DND-41 (cell line): Measurements from ENCODE around the gene CWH43.
"Not testable (repeated sequence)": the region's sequence is repeated elsewhere in the genome, so short reads cannot be mapped to it uniquely, and the experiment has no call there.

Source experiments
- ATAC-seq: fragments of 200-7000 bp; cut with Tn5 transposase; 3 replicates; pipeline ENCODE4 v1.9.1; 2021; ENCODE audit warnings: low read depth; ENCODE audit not compliant: insufficient read depth
- DNase-seq: peaks from one replicate; pipeline ENCODE4 v3.0.0-alpha.2; 2020
- H2AFZ ChIP-seq: 2 replicates; pipeline ENCODE4 v1.6.0; 2012; ENCODE audit warnings: low read depth, low read length
- H3K27ac ChIP-seq: 2 replicates; pipeline ENCODE4 v1.5.1; 2012; ENCODE audit warnings: low read length, inconsistent platforms
- H3K27me3 ChIP-seq: fragments of 200-600 bp; sonication (generic); 2 replicates; pipeline ENCODE4 v1.6.0; 2012; ENCODE audit warnings: low read length, mild to moderate bottlenecking, inconsistent platforms; ENCODE audit not compliant: insufficient read depth, poor library complexity
- H3K36me3 ChIP-seq: 2 replicates; pipeline ENCODE4 v1.5.1; 2012; ENCODE audit warnings: low read length, inconsistent platforms; ENCODE audit not compliant: insufficient read depth
- H3K4me1 ChIP-seq: 2 replicates; pipeline ENCODE4 v1.5.1; 2012; ENCODE audit warnings: mild to moderate bottlenecking, low read length; ENCODE audit not compliant: insufficient read depth
- H3K4me2 ChIP-seq: 2 replicates; pipeline ENCODE4 v1.6.0; 2012; ENCODE audit warnings: mild to moderate bottlenecking, moderate library complexity, low read length, inconsistent platforms; ENCODE audit not compliant: insufficient read depth
- H3K4me3 ChIP-seq, 2 experiments: fragments of 200-600 bp in 1 of 2; shearing (Covaris generic) in 1 of 2; 2 replicates each; pipeline ENCODE4 v1.5.1; 2012 to 2016; ENCODE audit warnings: inconsistent platforms in 2 of 2, low read length in 2 of 2, mild to moderate bottlenecking in 2 of 2, low read depth in 1 of 2, moderate library complexity in 1 of 2
- H3K79me2 ChIP-seq: 2 replicates; pipeline ENCODE4 v1.6.0; 2012; ENCODE audit warnings: low read length, inconsistent platforms; ENCODE audit not compliant: insufficient read depth
- H3K9ac ChIP-seq: 2 replicates; pipeline ENCODE4 v1.6.0; 2012; ENCODE audit warnings: low read depth, mild to moderate bottlenecking, inconsistent platforms, low read length, moderate library complexity
- H3K9me3 ChIP-seq: 2 replicates; pipeline ENCODE4 v1.5.1; 2012; ENCODE audit warnings: low read length, moderate library complexity, mild to moderate bottlenecking, inconsistent platforms; ENCODE audit not compliant: insufficient read depth, severe bottlenecking
- H4K20me1 ChIP-seq: 2 replicates; pipeline ENCODE4 v1.6.0; 2012; ENCODE audit warnings: low read length; ENCODE audit not compliant: insufficient read depth

Gene CWH43

GRCh38 chr4:49096215-49096614 lies 110.1 kb downstream of the CWH43 start:
- not testable (repeated sequence) for H3K4me1 ChIP-seq, H3K27me3 ChIP-seq

DNA sequence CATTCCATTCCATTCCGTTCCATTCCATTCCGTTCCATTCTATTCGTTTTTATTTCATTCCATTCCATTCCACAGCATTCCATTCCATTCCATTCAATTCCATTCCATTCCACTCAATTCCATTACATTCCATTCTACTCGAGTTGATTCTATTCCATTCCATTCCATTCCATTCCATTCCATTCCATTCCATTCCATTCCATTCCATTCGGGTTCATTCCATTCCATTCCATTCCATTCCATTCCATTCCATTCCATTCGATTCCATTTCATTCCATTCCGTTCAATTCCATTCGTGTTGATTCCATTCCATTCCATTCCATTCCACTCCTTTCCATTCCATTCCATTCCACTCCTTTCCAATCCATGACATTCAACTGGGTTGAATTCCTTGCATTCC lies 110.6 kb downstream of the CWH43 start:
- H3K9ac ChIP-seq, H3K4me2 ChIP-seq, H2AFZ ChIP-seq, H3K27me3 ChIP-seq, H3K36me3 ChIP-seq, H4K20me1 ChIP-seq, H3K4me3 ChIP-seq, ATAC-seq, DNase-seq, H3K4me1 ChIP-seq, H3K79me2 ChIP-seq, H3K27ac ChIP-seq: not testable (repeated sequence)
- peaks cover 53% of the 10 kb centered on the region for H3K9me3 ChIP-seq

More at GRCh38 chr4:49096215-49096614, 110.1 kb downstream of the CWH43 start:
- H3K27ac ChIP-seq, H3K79me2 ChIP-seq, H3K4me2 ChIP-seq, H3K9ac ChIP-seq, H3K4me3 ChIP-seq, H4K20me1 ChIP-seq, H2AFZ ChIP-seq, H3K36me3 ChIP-seq, DNase-seq, ATAC-seq: not testable (repeated sequence)
- H3K9me3 ChIP-seq, result peaks cover 57% of the 10 kb centered on the region

DNA sequence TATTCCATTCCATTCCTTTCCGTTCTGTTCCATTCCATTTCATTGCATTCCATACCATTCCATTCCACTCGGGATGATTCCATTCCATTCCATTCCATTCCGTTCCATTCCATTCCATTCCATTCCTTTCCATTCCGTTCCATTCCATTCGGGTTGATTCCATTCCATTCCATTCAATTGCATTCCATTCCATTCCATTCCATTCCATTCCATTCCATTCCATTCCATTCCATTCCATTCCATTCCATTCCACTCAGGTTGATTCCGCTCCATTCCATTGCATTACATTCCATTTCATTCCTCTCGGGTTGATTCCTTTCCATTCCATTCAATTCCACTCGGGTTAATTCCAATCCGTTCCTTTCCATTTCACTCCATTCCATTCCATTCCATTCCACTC lies 111.0 kb downstream of the CWH43 start:
- not testable (repeated sequence) for H2AFZ ChIP-seq, DNase-seq, H3K36me3 ChIP-seq, H3K27me3 ChIP-seq, H3K4me1 ChIP-seq, H3K9ac ChIP-seq, H3K4me3 ChIP-seq, H4K20me1 ChIP-seq, H3K27ac ChIP-seq, H3K79me2 ChIP-seq, H3K4me2 ChIP-seq
- peaks cover 49% of the 10 kb centered on the region for H3K9me3 ChIP-seq
- ATAC-seq, result peak; percentile 44; the same call in 1 of the 3 replicates

- not testable (repeated sequence) for H3K4me1 ChIP-seq, H3K27ac ChIP-seq, ATAC-seq, H3K27me3 ChIP-seq, H2AFZ ChIP-seq, H3K4me2 ChIP-seq, H3K4me3 ChIP-seq, H3K9ac ChIP-seq, DNase-seq, H3K79me2 ChIP-seq, H3K36me3 ChIP-seq, H4K20me1 ChIP-seq
- H3K9me3 ChIP-seq, result peaks cover 46% of the 10 kb centered on the region
These were observed 111.4 kb downstream of the CWH43 start for GRCh38 chr4:49097505-49097904.

DNA sequence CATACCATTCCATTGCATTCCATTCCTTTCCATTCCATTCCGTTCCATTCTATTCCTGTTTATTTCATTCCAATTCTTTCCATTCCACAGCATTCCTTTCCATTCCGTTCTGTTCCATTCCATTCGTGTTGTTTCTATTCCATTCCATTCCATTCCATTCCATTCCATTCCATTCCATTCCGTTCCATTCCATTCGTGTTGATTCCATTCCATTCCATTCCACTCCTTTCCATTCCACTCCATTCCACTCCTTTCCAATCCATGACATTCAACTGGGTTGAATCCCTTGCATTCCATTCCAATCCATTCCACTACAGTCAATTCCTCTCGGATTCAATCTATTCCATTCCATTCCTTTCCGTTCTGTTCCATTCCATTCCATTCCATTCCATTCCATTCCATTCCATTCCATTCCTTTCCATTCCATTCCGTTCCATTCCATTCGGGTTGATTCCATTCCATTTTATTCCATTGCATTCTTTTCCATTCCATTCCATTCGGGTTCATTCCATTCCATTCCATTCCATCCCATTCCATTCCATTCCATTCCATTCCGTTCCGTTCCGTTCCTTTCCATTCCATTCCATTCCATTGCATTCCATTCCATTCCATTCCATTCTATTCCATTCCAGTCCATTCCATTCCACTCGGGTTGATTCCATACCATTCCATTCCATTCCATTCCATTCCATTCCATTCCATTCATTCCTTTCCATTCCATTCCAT lies 112.1 kb downstream of the CWH43 start:
- H4K20me1 ChIP-seq, H3K4me2 ChIP-seq, H3K36me3 ChIP-seq, H3K27ac ChIP-seq, H3K79me2 ChIP-seq, H3K27me3 ChIP-seq, H2AFZ ChIP-seq, ATAC-seq, H3K4me3 ChIP-seq, H3K9ac ChIP-seq, H3K4me1 ChIP-seq, DNase-seq: not testable (repeated sequence)
- peaks cover 47% of the 10 kb centered on the region for H3K9me3 ChIP-seq

GRCh38 chr4:49099831-49100444 lies 113.9 kb downstream of the CWH43 start:
- H3K4me3 ChIP-seq, H2AFZ ChIP-seq, H3K27me3 ChIP-seq, H3K79me2 ChIP-seq, H3K9ac ChIP-seq, H4K20me1 ChIP-seq, H3K4me2 ChIP-seq, H3K4me1 ChIP-seq, ATAC-seq, H3K27ac ChIP-seq, H3K36me3 ChIP-seq, DNase-seq: not testable (repeated sequence)
- H3K9me3 ChIP-seq, result peaks cover 63% of the 10 kb centered on the region

DNA sequence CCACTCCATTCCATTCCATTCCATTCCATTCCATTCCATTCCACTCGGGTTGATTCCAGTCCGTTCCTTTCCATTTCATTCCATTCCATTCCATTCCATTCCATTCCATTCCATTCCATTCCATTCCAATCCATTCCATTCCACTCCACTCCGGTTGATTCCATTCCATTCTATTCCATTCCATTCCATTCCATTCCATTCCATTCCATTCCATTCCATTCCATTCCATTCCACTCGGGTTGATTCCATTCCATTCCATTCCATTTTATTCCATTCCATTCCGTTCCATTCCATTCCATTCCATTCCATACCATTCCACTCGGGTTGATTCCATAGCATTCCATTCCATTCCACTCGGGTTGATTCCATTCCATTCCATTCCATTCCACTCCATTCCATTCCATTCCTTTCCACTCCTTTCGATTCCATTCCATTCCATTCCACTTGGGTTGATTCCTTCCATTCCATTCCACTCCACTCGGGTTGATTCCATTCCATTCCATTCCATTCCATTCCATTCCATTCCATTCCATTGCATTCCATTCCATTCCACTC lies 116.3 kb downstream of the CWH43 start:
- DNase-seq, H4K20me1 ChIP-seq, H3K9ac ChIP-seq, H3K36me3 ChIP-seq, H3K4me1 ChIP-seq, H3K27ac ChIP-seq, H3K4me2 ChIP-seq, H2AFZ ChIP-seq, H3K4me3 ChIP-seq, H3K27me3 ChIP-seq, H3K79me2 ChIP-seq: not testable (repeated sequence)
- H3K9me3 ChIP-seq, result peaks cover 60% of the 10 kb centered on the region
- 0 out of 3 replicates have a peak, but pooled peaks have one; percentile 31 for ATAC-seq

DNA sequence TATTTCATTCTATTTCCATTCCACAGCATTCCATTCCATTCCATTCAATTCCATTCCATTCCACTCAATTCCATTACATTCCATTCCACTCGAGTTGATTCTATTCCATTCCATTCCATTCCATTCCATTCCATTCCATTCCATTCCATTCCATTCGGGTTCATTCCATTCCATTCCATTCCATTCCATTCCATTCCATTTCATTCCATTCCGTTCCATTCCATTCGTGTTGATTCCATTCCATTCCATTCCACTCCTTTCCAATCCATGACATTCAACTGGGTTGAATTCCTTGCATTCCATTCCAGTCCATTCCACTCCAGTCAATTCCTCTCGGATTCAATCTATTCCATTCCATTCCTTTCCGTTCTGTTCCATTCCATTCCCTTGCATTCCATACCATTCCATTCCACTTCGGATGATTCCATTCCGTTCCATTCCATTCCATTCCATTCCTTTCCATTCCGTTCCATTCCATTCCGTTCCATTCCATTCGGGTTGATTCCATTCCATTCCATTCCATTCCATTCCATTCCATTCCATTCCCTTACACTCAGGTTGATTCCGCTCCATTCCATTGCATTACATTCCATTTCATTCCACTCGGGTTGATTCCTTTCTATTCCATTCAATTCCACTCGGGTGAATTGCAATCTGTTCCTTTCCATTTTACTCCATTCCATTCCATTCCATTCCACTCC lies 117.5 kb downstream of the CWH43 start:
- H3K79me2 ChIP-seq, ATAC-seq, H2AFZ ChIP-seq, H3K4me3 ChIP-seq, DNase-seq, H3K9ac ChIP-seq, H3K27ac ChIP-seq, H3K4me2 ChIP-seq, H3K4me1 ChIP-seq, H3K36me3 ChIP-seq, H4K20me1 ChIP-seq, H3K27me3 ChIP-seq: not testable (repeated sequence)
- peaks cover 60% of the 10 kb centered on the region for H3K9me3 ChIP-seq
